Measurements from ENCODE around the gene CLBA1. TPM values are rescaled to one million over a fixed set of nuclear protein-coding genes. Genes with fewer than 3 reads are reported as not detected.

Gene CLBA1
- total RNA-seq (10 to 100 TPM; 10.9 to 18.1 TPM), polyA plus RNA-seq (ENCODE audit: insufficient read length in 2 of 2) (10 to 100 TPM; 16.8 to 23.8 TPM)
- long read RNA-seq, donor 1, transcript CLBA1-202 (5 exons, 2,370 nt) = major isoform, 8 of 8 reads
- long read RNA-seq, donor 1, partial matches to known transcripts = 0 of 8 reads
- long read RNA-seq, donor 1, other reads (novel, unspliced or antisense) = 0 of 8 reads
- long read RNA-seq, donor 2, partial matches to known transcripts = 0 of 2 reads
- long read RNA-seq, donor 2, other reads (novel, unspliced or antisense) = 0 of 2 reads
- long read RNA-seq, donor 3, partial matches to known transcripts = 0 of 3 reads
- long read RNA-seq, donor 3, other reads (novel, unspliced or antisense) = 0 of 3 reads
- long read RNA-seq, donor 4, partial matches to known transcripts = 0 of 3 reads
- long read RNA-seq, donor 4, other reads (novel, unspliced or antisense) = 0 of 3 reads

DNA sequence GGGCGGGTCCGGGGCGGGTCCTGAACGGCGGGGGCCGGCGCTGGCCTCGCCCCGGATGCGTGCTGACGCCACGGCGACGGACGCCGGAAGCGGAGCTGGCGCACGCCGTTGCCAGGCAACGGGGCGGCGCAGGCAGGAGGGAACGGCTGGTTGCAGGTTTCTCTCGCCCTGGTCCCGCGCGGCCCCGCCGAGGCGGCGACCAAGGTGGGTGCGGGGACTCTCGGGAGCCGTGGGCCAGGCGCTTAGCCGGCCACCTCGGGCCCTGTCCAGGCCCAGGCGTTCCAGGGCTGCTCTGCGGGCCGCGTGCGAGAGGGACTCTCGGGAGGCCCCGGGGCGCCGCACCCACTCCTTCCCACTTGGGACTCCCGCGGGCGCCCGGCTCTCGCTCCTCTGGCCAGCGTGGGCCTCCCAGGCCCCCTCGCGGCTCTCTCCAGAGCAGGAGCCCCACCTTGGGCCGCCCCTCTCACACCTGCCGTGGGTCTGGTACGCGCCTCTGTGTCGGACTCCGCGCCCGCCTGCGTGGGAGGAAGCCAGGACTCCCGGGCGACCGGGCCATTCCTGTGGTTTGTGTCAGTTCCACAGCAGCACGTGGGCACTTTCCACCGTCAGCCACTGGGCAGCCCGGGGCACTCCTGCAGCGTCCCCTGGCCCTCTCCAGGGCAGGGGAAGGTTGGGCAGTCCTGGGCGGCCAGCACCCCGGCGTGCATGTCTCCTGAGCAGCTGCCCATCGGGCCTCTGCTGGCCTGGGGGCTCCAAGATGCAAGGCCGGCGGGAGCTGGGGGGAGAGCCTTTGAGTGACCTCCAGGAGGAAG lies at the start of gene CLBA1:
TSS of gene CLBA1 (plus strand) at position 114 of the 812 bp plus-strand sequence. CDS start at position 758, 644 bp downstream.
- Histone ChIP-seq H3K4me3 (ENCODE audit: low read depth, low read length) (peak within 1 kb of the TSS; percentile 51), H3K27ac (ENCODE audit: low read depth, low read length) (no peak within 1 kb of the TSS), H3K27me3 (ENCODE audit: control insufficient read depth, insufficient read depth, low read length) (no peaks in the 10 kb centered on the region), H3K36me3 (ENCODE audit: control insufficient read depth, insufficient read depth, low read length) (peaks cover 22% of the 10 kb centered on the region), H3K4me1 (ENCODE audit: control insufficient read depth, insufficient read depth, low read length) (peaks cover 38% of the 10 kb centered on the region), H3K9me3 (ENCODE audit: control insufficient read depth, insufficient read depth, low read length) (no peaks in the 10 kb centered on the region)
- peak in 5 of 6 donors; percentile 70 to 97 (median 88) for DNase-seq (ENCODE audit: low read depth in 4 of 6, low spot score in 6 of 6)
- WGBS (ENCODE audit: insufficient coverage) = 3% methylated on average over 77 of the region's 77 CpGs

- Histone ChIP-seq H3K4me1 (ENCODE audit: control insufficient read depth, insufficient read depth, low read length) (peaks cover 32% of the 10 kb centered on the region), H3K27ac (ENCODE audit: low read depth, low read length) (no peak overlapping the region), H3K27me3 (ENCODE audit: control insufficient read depth, insufficient read depth, low read length) (peaks cover 16% of the 10 kb centered on the region), H3K4me3 (ENCODE audit: low read depth, low read length) (no peak overlapping the region), H3K9me3 (ENCODE audit: control insufficient read depth, insufficient read depth, low read length) (no peaks in the 10 kb centered on the region), H3K36me3 (ENCODE audit: control insufficient read depth, insufficient read depth, low read length) (peaks cover 4% of the 10 kb centered on the region)
- DNase-seq (ENCODE audit: low read depth in 4 of 6, low spot score in 6 of 6) = no peak
- 69% methylated on average over 2 of the region's 2 CpGs for WGBS (ENCODE audit: insufficient coverage)
These were observed 49.6 kb upstream of the CLBA1 start for GRCh38 chr14:104935955-104936354.

DNA sequence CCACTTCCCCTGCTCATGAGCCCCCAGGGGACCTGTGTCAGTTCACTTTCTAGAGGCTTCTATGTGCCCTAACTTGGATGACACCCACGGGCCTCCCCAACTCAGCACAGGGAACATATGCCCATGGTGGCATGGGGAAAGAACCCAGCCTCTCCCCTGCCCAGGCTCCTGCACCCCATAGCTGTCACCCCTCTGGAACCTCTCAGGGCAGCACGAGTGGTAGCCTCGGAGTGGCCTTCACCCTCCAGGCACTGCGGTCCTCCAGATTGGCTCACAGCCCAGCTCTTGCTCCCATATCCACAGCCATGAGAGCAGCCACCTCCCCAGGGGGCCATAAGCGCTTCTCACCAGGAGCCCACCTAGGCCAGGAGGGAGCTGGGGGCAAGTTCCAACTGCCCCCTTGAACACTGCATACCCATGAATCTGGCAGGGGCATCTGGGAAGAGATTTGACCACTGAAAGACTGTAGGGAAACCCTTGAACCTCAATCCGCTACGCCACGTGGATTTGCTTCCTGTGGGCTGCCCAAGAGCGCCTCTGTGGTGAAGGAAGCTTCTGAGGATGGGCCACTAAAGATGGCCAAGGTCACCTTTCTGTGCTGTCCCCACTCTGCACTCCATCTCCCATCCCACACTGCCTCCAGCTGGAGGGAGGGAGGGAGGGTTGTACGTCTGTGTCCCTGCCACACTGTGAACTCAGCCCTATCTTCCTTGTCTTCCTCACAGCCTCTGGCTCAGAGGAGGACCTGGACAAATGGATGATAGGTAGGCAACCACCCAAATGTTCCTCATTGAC lies 49.0 kb upstream of the CLBA1 start:
- Histone ChIP-seq H3K27me3 (ENCODE audit: control insufficient read depth, insufficient read depth, low read length) (peaks cover 13% of the 10 kb centered on the region), H3K36me3 (ENCODE audit: control insufficient read depth, insufficient read depth, low read length) (peaks cover 6% of the 10 kb centered on the region), H3K27ac (ENCODE audit: low read depth, low read length) (no peak overlapping the region), H3K4me1 (ENCODE audit: control insufficient read depth, insufficient read depth, low read length) (peaks cover 28% of the 10 kb centered on the region), H3K9me3 (ENCODE audit: control insufficient read depth, insufficient read depth, low read length) (no peaks in the 10 kb centered on the region), H3K4me3 (ENCODE audit: low read depth, low read length) (no peak overlapping the region)
- no peak for DNase-seq (ENCODE audit: low read depth in 4 of 6, low spot score in 6 of 6)
- WGBS (ENCODE audit: insufficient coverage) = 83% methylated on average over 7 of the region's 10 CpGs

GRCh38 chr14:104937161-104937560 lies 48.4 kb upstream of the CLBA1 start:
- H3K4me3 ChIP-seq (ENCODE audit: low read depth, low read length) = no peak overlapping the region
- no peak for DNase-seq (ENCODE audit: low read depth in 4 of 6, low spot score in 6 of 6)
- peaks cover 22% of the 10 kb centered on the region for H3K4me1 ChIP-seq (ENCODE audit: control insufficient read depth, insufficient read depth, low read length)
- H3K27me3 ChIP-seq (ENCODE audit: control insufficient read depth, insufficient read depth, low read length) = peaks cover 8% of the 10 kb centered on the region
- peaks cover 12% of the 10 kb centered on the region for H3K36me3 ChIP-seq (ENCODE audit: control insufficient read depth, insufficient read depth, low read length)
- no peaks in the 10 kb centered on the region for H3K9me3 ChIP-seq (ENCODE audit: control insufficient read depth, insufficient read depth, low read length)
- WGBS (ENCODE audit: insufficient coverage) = 63% methylated on average over 4 of the region's 4 CpGs
- no peak overlapping the region for H3K27ac ChIP-seq (ENCODE audit: low read depth, low read length)

- Histone ChIP-seq H3K27ac (ENCODE audit: low read depth, low read length) (no peak overlapping the region), H3K36me3 (ENCODE audit: control insufficient read depth, insufficient read depth, low read length) (peaks cover 18% of the 10 kb centered on the region), H3K4me1 (ENCODE audit: control insufficient read depth, insufficient read depth, low read length) (peaks cover 15% of the 10 kb centered on the region), H3K4me3 (ENCODE audit: low read depth, low read length) (no peak overlapping the region), H3K9me3 (ENCODE audit: control insufficient read depth, insufficient read depth, low read length) (no peaks in the 10 kb centered on the region), H3K27me3 (ENCODE audit: control insufficient read depth, insufficient read depth, low read length) (peaks cover 3% of the 10 kb centered on the region)
- DNase-seq (ENCODE audit: low read depth in 4 of 6, low spot score in 6 of 6) = no peak
- 51% methylated on average over 4 of the region's 11 CpGs for WGBS (ENCODE audit: insufficient coverage)
These were observed 47.8 kb upstream of the CLBA1 start for GRCh38 chr14:104937694-104938365.

- Histone ChIP-seq H3K27me3 (ENCODE audit: control insufficient read depth, insufficient read depth, low read length) (no peaks in the 10 kb centered on the region), H3K4me1 (ENCODE audit: control insufficient read depth, insufficient read depth, low read length) (peaks cover 12% of the 10 kb centered on the region), H3K27ac (ENCODE audit: low read depth, low read length) (no peak overlapping the region), H3K9me3 (ENCODE audit: control insufficient read depth, insufficient read depth, low read length) (no peaks in the 10 kb centered on the region), H3K4me3 (ENCODE audit: low read depth, low read length) (no peak overlapping the region), H3K36me3 (ENCODE audit: control insufficient read depth, insufficient read depth, low read length) (peaks cover 19% of the 10 kb centered on the region)
- no peak for DNase-seq (ENCODE audit: low read depth in 4 of 6, low spot score in 6 of 6)
- WGBS (ENCODE audit: insufficient coverage) = 93% methylated on average over 2 of the region's 2 CpGs
These were observed 47.2 kb upstream of the CLBA1 start for GRCh38 chr14:104938436-104938835.

DNA sequence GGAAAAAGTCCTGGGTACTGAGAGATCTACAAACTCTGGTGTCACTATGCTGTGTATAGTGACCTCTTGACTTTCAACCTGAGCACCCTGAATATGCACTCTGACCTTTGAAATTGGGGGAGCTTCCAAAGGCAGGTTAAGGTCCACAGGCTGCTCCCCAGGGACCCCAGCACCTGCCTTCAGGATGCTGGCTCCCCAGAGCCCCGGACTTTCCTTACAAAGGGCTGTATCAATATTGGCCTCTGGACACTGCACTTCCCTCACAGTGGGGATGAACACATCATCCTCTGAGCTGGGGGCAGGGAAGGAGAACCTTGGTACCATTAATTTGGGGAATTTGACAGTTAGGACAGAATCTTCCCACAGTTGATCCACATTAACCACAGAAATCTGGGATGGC lies 46.6 kb upstream of the CLBA1 start:
- Histone ChIP-seq H3K9me3 (ENCODE audit: control insufficient read depth, insufficient read depth, low read length) (no peaks in the 10 kb centered on the region), H3K4me3 (ENCODE audit: low read depth, low read length) (no peak overlapping the region), H3K4me1 (ENCODE audit: control insufficient read depth, insufficient read depth, low read length) (peaks cover 12% of the 10 kb centered on the region), H3K27ac (ENCODE audit: low read depth, low read length) (no peak overlapping the region), H3K36me3 (ENCODE audit: control insufficient read depth, insufficient read depth, low read length) (peaks cover 21% of the 10 kb centered on the region), H3K27me3 (ENCODE audit: control insufficient read depth, insufficient read depth, low read length) (no peaks in the 10 kb centered on the region)
- WGBS (ENCODE audit: insufficient coverage) = no CpG with 5 or more reads among the region's 1 CpG
- no peak for DNase-seq (ENCODE audit: low read depth in 4 of 6, low spot score in 6 of 6)

- WGBS (ENCODE audit: insufficient coverage) = 44% methylated on average over 9 of the region's 11 CpGs
These were observed 45.8 kb upstream of the CLBA1 start for GRCh38 chr14:104939666-104940410.

More at GRCh38 chr14:104939666-104940410, 45.8 kb upstream of the CLBA1 start:
- peaks cover 22% of the 10 kb centered on the region for H3K36me3 ChIP-seq (ENCODE audit: control insufficient read depth, insufficient read depth, low read length)
- DNase-seq (ENCODE audit: low read depth in 4 of 6, low spot score in 6 of 6) = no peak
- H3K9me3 ChIP-seq (ENCODE audit: control insufficient read depth, insufficient read depth, low read length) = no peaks in the 10 kb centered on the region
- H3K4me1 ChIP-seq (ENCODE audit: control insufficient read depth, insufficient read depth, low read length) = peaks cover 7% of the 10 kb centered on the region
- H3K4me3 ChIP-seq (ENCODE audit: low read depth, low read length) = no peak overlapping the region
- no peak overlapping the region for H3K27ac ChIP-seq (ENCODE audit: low read depth, low read length)
- H3K27me3 ChIP-seq (ENCODE audit: control insufficient read depth, insufficient read depth, low read length) = no peaks in the 10 kb centered on the region
